Endometrial microvascular endothelial cells (primary cell): ENCODE results near the gene CEP72. TPM values are rescaled to one million over a fixed set of nuclear protein-coding genes. Genes with fewer than 3 reads are reported as not detected.
"Not testable (repeated sequence)": the region's sequence is repeated elsewhere in the genome, so short reads cannot be mapped to it uniquely, and the experiment has no call there.

Experiments
- in situ Hi-C: cut with HindIII; loops from 2 replicates; pipeline ENCODE4 v1.10.0; 2017; ENCODE audit warnings: low sequenced_read_pairs, low pct_unique_long_range_greater_than_20kb; ENCODE audit errors: inconsistent ontology term
- total RNA-seq: library from RNA; depleted of rRNA; stranded (reverse); fragments of >200 nt; gene quantifications from one replicate; pipeline ENCODE4 v1.2.3, GENCODE V29; 2015; ENCODE audit errors: inconsistent ontology term

Gene CEP72
- total RNA-seq, 1 donor from 2014 or later = 8.9 TPM

GRCh38 chr5:685262-686171 is 73.4 kb downstream of the CEP72 start:
- in situ Hi-C loops = no loop called here

- in situ Hi-C loops = not testable (repeated sequence)
These were observed 74.0 kb downstream of the CEP72 start for GRCh38 chr5:686172-686523.

GRCh38 chr5:686936-687335 is 74.8 kb downstream of the CEP72 start:
- in situ Hi-C loops = not testable (repeated sequence)

GRCh38 chr5:688348-689010 is 76.3 kb downstream of the CEP72 start:
- in situ Hi-C loops = not testable (repeated sequence)

- in situ Hi-C loops = not testable (repeated sequence)
These were observed 78.2 kb downstream of the CEP72 start for GRCh38 chr5:690293-690692.

- in situ Hi-C loops = not testable (repeated sequence)
These were observed 78.9 kb downstream of the CEP72 start for GRCh38 chr5:691049-691448.

- in situ Hi-C loops = no loop called here
These were observed 79.8 kb downstream of the CEP72 start for GRCh38 chr5:691817-692528.

GRCh38 chr5:692529-693041 is 80.4 kb downstream of the CEP72 start:
- in situ Hi-C loops = not testable (repeated sequence)

GRCh38 chr5:693271-694041 is 81.3 kb downstream of the CEP72 start, which contains the start of gene TPPP:
TSS of gene TPPP (minus strand) at chr5:693352. CDS start at chr5:678060, 15,292 bp downstream.
- in situ Hi-C loops = not testable (repeated sequence)

GRCh38 chr5:694042-694431 is 81.9 kb downstream of the CEP72 start:
- in situ Hi-C loops = not testable (repeated sequence)

- in situ Hi-C loops = not testable (repeated sequence)
These were observed 83.3 kb downstream of the CEP72 start for GRCh38 chr5:695475-695874.

- in situ Hi-C loops = not testable (repeated sequence)
These were observed 84.1 kb downstream of the CEP72 start for GRCh38 chr5:696191-696590.

- in situ Hi-C loops = not testable (repeated sequence)
These were observed 84.9 kb downstream of the CEP72 start for GRCh38 chr5:696753-697702.

Other genes with a start within 250 kb of the CEP72 start
- gene EXOC3, start 169.2 kb upstream of the CEP72 start, total RNA-seq = 32.1 TPM
- 2.0 TPM for gene SLC9A3, start 87.9 kb upstream of the CEP72 start, total RNA-seq
- not detected for gene TPPP, start 81.0 kb downstream of the CEP72 start, total RNA-seq
- not detected for gene ZDHHC11B, start 172.4 kb downstream of the CEP72 start, total RNA-seq
- not detected for gene ZDHHC11, start 238.6 kb downstream of the CEP72 start, total RNA-seq